PFSK-1 (cell line): ENCODE data around the gene ZEB1.

Source experiments
- FOXP2 ChIP-seq: optimal IDR thresholded peaks from 2 replicates; pipeline ENCODE3; 2011; ENCODE audit warnings: borderline replicate concordance, control low read depth, inconsistent platforms; ENCODE audit not compliant: insufficient read depth; ENCODE audit errors: extremely low read length, extremely low read depth
- POLR2AphosphoS5 ChIP-seq: IDR thresholded peaks from 2 replicates; pipeline ENCODE4 v1.6.1; 2012; ENCODE audit warnings: low read depth, mild to moderate bottlenecking, control low read depth, low read length, moderate library complexity
- SIN3A ChIP-seq: IDR thresholded peaks from 2 replicates; pipeline ENCODE4 v1.6.1; 2012; ENCODE audit warnings: mild to moderate bottlenecking, low read length, moderate library complexity, borderline replicate concordance; ENCODE audit not compliant: insufficient read depth
- TAF1 ChIP-seq: IDR thresholded peaks from 2 replicates; pipeline ENCODE4 v1.6.1; 2012; ENCODE audit warnings: low read length, control low read depth, borderline replicate concordance; ENCODE audit not compliant: insufficient read depth
- TF ChIP-seq, protein P1 (sequence below), 2 experiments: IDR thresholded peaks; 2 replicates each; pipeline versions ENCODE4 v1.6.1 to v1.8.0; 2011 to 2012; ENCODE audit warnings: low read depth in 2 of 2, low read length in 2 of 2, control low read depth in 1 of 2, inconsistent platforms in 1 of 2, mild to moderate bottlenecking in 1 of 2, moderate library complexity in 1 of 2; ENCODE audit not compliant: insufficient read depth in 1 of 2

The ZEB1 gene

GRCh38 chr10:31278279-31278941 lies 40.6 kb upstream of the ZEB1 start:
- TF ChIP-seq TAF1 (no peak), POLR2AphosphoS5 (no peak), SIN3A (no peak), FOXP2 (no peak)
- TF ChIP-seq, protein P1, sequence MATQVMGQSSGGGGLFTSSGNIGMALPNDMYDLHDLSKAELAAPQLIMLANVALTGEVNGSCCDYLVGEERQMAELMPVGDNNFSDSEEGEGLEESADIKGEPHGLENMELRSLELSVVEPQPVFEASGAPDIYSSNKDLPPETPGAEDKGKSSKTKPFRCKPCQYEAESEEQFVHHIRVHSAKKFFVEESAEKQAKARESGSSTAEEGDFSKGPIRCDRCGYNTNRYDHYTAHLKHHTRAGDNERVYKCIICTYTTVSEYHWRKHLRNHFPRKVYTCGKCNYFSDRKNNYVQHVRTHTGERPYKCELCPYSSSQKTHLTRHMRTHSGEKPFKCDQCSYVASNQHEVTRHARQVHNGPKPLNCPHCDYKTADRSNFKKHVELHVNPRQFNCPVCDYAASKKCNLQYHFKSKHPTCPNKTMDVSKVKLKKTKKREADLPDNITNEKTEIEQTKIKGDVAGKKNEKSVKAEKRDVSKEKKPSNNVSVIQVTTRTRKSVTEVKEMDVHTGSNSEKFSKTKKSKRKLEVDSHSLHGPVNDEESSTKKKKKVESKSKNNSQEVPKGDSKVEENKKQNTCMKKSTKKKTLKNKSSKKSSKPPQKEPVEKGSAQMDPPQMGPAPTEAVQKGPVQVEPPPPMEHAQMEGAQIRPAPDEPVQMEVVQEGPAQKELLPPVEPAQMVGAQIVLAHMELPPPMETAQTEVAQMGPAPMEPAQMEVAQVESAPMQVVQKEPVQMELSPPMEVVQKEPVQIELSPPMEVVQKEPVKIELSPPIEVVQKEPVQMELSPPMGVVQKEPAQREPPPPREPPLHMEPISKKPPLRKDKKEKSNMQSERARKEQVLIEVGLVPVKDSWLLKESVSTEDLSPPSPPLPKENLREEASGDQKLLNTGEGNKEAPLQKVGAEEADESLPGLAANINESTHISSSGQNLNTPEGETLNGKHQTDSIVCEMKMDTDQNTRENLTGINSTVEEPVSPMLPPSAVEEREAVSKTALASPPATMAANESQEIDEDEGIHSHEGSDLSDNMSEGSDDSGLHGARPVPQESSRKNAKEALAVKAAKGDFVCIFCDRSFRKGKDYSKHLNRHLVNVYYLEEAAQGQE (IDR thresholded peaks at IDR 0.05; ENCODE audit: insufficient read depth in 1 of 2, low read depth in 2 of 2, low read length in 2 of 2), result no peak

GRCh38 chr10:31280972-31281371 lies 38.0 kb upstream of the ZEB1 start:
- TF ChIP-seq POLR2AphosphoS5, result no peak
- TF ChIP-seq, protein P1 (IDR thresholded peaks at IDR 0.05; ENCODE audit: insufficient read depth in 1 of 2, low read depth in 2 of 2, low read length in 2 of 2), result no peak
- no peak for TF ChIP-seq FOXP2
- TF ChIP-seq SIN3A, result no peak
- TF ChIP-seq TAF1, result no peak

DNA sequence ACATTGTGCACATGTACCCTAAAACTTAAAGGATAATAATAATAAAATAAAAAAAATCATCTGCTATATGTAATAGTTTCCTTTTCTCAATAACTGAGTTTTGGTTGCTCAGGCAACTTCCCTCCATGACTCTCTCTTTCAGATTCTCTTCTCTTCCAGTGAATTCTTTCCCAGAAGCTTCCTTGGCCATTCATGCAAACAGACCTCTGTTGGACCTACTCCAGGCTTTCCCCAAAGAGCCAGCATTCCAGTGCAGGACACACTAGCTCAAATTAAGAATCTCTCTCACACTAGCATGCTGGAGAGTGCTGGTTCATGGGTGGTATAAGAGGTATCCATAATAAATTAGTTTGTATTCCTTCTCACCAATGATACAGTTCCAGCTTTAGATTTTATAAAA lies 31.0 kb upstream of the ZEB1 start:
- TF ChIP-seq FOXP2, result no peak
- no peak for TF ChIP-seq SIN3A
- TF ChIP-seq, protein P1 (IDR thresholded peaks at IDR 0.05; ENCODE audit: insufficient read depth in 1 of 2, low read depth in 2 of 2, low read length in 2 of 2), result no peak
- TF ChIP-seq POLR2AphosphoS5, result no peak
- no peak for TF ChIP-seq TAF1

DNA sequence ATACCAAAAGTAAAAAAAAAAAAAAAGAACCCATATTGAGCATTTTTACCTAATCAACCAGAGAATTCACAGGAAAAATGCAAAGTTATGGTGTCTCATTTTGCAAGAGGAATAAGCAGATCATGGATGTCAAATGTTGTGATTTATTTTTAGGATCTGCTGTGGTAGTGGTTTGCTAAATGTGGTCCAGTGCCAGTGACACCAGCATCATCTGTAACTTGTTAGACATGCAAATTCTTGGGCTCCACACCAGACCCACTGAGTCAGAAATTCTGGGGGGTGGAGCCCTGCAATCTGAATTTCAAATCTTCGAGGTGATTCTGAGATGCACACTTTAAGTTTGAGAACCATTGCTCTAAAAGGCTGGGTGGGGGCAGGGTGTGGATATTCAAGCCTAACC lies 30.1 kb upstream of the ZEB1 start:
- TF ChIP-seq FOXP2, result no peak
- no peak for TF ChIP-seq TAF1
- no peak for TF ChIP-seq POLR2AphosphoS5
- no peak for TF ChIP-seq SIN3A
- TF ChIP-seq, protein P1 (IDR thresholded peaks at IDR 0.05; ENCODE audit: insufficient read depth in 1 of 2, low read depth in 2 of 2, low read length in 2 of 2), result no peak

DNA sequence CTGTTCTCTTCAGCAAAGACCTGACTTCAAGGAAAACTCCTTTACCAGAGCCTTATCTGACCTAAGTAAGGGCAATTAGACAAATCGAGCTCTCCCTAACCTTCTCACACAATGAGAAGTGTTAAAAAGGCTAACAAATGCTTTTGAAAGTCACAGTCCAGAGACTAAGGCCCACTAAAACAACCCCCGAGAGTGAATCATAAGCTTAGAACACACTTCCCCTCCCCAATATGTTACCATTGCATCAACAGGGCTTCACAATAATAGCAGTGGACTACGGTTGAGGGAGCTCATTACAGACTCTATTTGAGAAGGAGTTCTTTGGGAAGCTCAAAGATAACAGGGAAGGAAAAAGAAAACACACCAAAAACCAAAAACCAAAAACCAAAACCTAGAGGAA lies 28.6 kb upstream of the ZEB1 start:
- no peak for TF ChIP-seq POLR2AphosphoS5
- TF ChIP-seq SIN3A, result no peak
- TF ChIP-seq TAF1, result no peak
- TF ChIP-seq, protein P1 (IDR thresholded peaks at IDR 0.05; ENCODE audit: insufficient read depth in 1 of 2, low read depth in 2 of 2, low read length in 2 of 2), result no peak
- no peak for TF ChIP-seq FOXP2
